H1 (cell line): Measurements from ENCODE around the gene CPTP. TPM values are rescaled to one million over a fixed set of nuclear protein-coding genes. Genes with fewer than 3 reads are reported as not detected.

Experiments
- CTCF ChIA-PET: fragments of 300-600 bp; sonication (Branson Sonifier 250); formaldehyde crosslinking; loops from one replicate; lab custom pipeline; 2021; ENCODE audit not compliant: partially characterized antibody; lab: Charles Lee
- POLR2A ChIA-PET: fragments of 300-600 bp; sonication (Branson Sonifier 250); formaldehyde crosslinking; loops from one replicate; lab custom pipeline; 2021; ENCODE audit warnings: inconsistent platforms; ENCODE audit not compliant: partially characterized antibody; lab: Charles Lee
- DNase-seq, 2 experiments: peaks; one replicate each; pipeline versions ENCODE4 v3.0.0 to v3.0.0-alpha.2; 2010 to 2022; ENCODE audit warnings: low spot score in 2 of 2, low read depth in 1 of 2, mixed read lengths in 1 of 2
- FAIRE-seq: peaks from 2 replicates; lab custom pipeline; 2011; peaks lifted over from hg19 to GRCh38; lab: Jason Lieb, UNC
- H2AFZ ChIP-seq: 2 replicates; pipeline ENCODE4 v1.8.1; 2012; ENCODE audit warnings: low read length, inconsistent platforms
- H2AK5ac ChIP-seq: 2 replicates; pipeline ENCODE4 v1.6.1; 2013; ENCODE audit warnings: low read depth, low read length
- H2BK120ac ChIP-seq: replicated peaks from 2 replicates; pipeline ENCODE3; 2013; ENCODE audit warnings: low read depth, low read length, inconsistent platforms
- H2BK12ac ChIP-seq: 2 replicates; pipeline ENCODE4 v1.6.1; 2013; ENCODE audit warnings: low read depth, low read length
- H2BK15ac ChIP-seq: 2 replicates; pipeline ENCODE4 v1.6.1; 2013; ENCODE audit warnings: low read length
- H2BK20ac ChIP-seq: 2 replicates; pipeline ENCODE4 v1.6.1; 2013; ENCODE audit warnings: low read length
- H2BK5ac ChIP-seq: 2 replicates; pipeline ENCODE4 v1.6.1; 2013; ENCODE audit warnings: low read depth, low read length
- H3K14ac ChIP-seq: 2 replicates; pipeline ENCODE4 v1.6.1; 2013; ENCODE audit warnings: inconsistent platforms; ENCODE audit not compliant: insufficient read length
- H3K18ac ChIP-seq: 2 replicates; pipeline ENCODE4 v1.6.1; 2013; ENCODE audit warnings: low read length; ENCODE audit errors: extremely low read depth
- H3K23ac ChIP-seq: 2 replicates; pipeline ENCODE4 v1.6.1; 2013; ENCODE audit warnings: inconsistent platforms; ENCODE audit not compliant: insufficient read length
- H3K23me2 ChIP-seq: 2 replicates; pipeline ENCODE4 v1.6.1; 2013; ENCODE audit warnings: low read depth, low read length
- H3K27ac ChIP-seq: 2 replicates; pipeline ENCODE4 v1.6.1; 2011; ENCODE audit warnings: low read depth, low read length, inconsistent platforms
- H3K27me3 ChIP-seq, 4 experiments: replicated peaks in 1 of 4; 1 replicate in 1 of 4; 2 replicates in 3 of 4; pipeline versions ENCODE4 v1.6.1 to v1.8.1; 2011 to 2013; ENCODE audit warnings: low read length in 3 of 4, mild to moderate bottlenecking in 3 of 4, inconsistent platforms in 2 of 4, mixed read lengths in 2 of 4, moderate library complexity in 1 of 4; ENCODE audit not compliant: control insufficient read depth in 3 of 4, insufficient read depth in 3 of 4; ENCODE audit errors: extremely low read depth in 1 of 4
- H3K36me3 ChIP-seq, 4 experiments: 2 replicates each; pipeline versions ENCODE4 v1.6.1 to v1.8.1; 2011 to 2013; ENCODE audit warnings: mild to moderate bottlenecking in 4 of 4, low read length in 3 of 4, moderate library complexity in 2 of 4, control low read depth in 1 of 4, inconsistent platforms in 1 of 4; ENCODE audit not compliant: insufficient read depth in 4 of 4, control insufficient read depth in 2 of 4
- H3K4ac ChIP-seq: replicated peaks from 2 replicates; pipeline ENCODE3; 2013; ENCODE audit warnings: low read length, low read depth, mixed read lengths, inconsistent platforms; ENCODE audit not compliant: insufficient read length
- H3K4me1 ChIP-seq, 4 experiments: replicated peaks in 1 of 4; 1 replicate in 1 of 4; 2 replicates in 3 of 4; pipeline versions ENCODE4 v1.6.1 to v1.8.1; 2011 to 2013; ENCODE audit warnings: low read length in 3 of 4, inconsistent platforms in 2 of 4, mixed read lengths in 1 of 4; ENCODE audit not compliant: insufficient read depth in 4 of 4, control insufficient read depth in 3 of 4
- H3K4me2 ChIP-seq, 2 experiments: 2 replicates each; pipeline versions ENCODE4 v1.6.1 to v1.8.1; 2011 to 2013; ENCODE audit warnings: low read depth in 2 of 2, low read length in 2 of 2, control low read depth in 1 of 2, inconsistent platforms in 1 of 2, mild to moderate bottlenecking in 1 of 2; ENCODE audit not compliant: insufficient read depth in 1 of 2
- H3K4me3 ChIP-seq, 4 experiments: fragments of 200-600, 300-600 bp in 1 of 4; sonication (generic), shearing (Covaris generic), sonication (Bioruptor Twin) in 1 of 4; 2 replicates each; pipeline versions ENCODE4 v1.5.1 to v1.8.1; 2011 to 2016; ENCODE audit warnings: low read length in 4 of 4, low read depth in 3 of 4, control low read depth in 2 of 4, inconsistent platforms in 2 of 4, mild to moderate bottlenecking in 2 of 4, mixed read lengths in 1 of 4, moderate library complexity in 1 of 4; ENCODE audit not compliant: insufficient read depth in 2 of 4; ENCODE audit errors: extremely low read depth in 1 of 4
- H3K56ac ChIP-seq: replicated peaks from 2 replicates; pipeline ENCODE3; 2013; ENCODE audit warnings: low read depth, mild to moderate bottlenecking, mixed read lengths, low read length, inconsistent platforms; ENCODE audit not compliant: insufficient read length
- H3K79me1 ChIP-seq: 2 replicates; pipeline ENCODE4 v1.6.1; 2013; ENCODE audit warnings: low read depth, low read length, control low read depth
- H3K79me2 ChIP-seq, 2 experiments: 2 replicates each; pipeline versions ENCODE4 v1.6.1 to v1.8.1; 2012 to 2013; ENCODE audit warnings: low read length in 2 of 2, mild to moderate bottlenecking in 2 of 2, inconsistent platforms in 1 of 2; ENCODE audit not compliant: insufficient read depth in 2 of 2, control insufficient read depth in 1 of 2
- H3K9ac ChIP-seq, 4 experiments: replicated peaks in 1 of 4; 1 replicate in 1 of 4; 2 replicates in 3 of 4; pipeline versions ENCODE4 v1.6.1 to v1.8.1; 2011 to 2013; ENCODE audit warnings: low read depth in 3 of 4, low read length in 3 of 4, control low read depth in 2 of 4, mild to moderate bottlenecking in 2 of 4, moderate library complexity in 2 of 4, inconsistent platforms in 1 of 4; ENCODE audit errors: extremely low read depth in 1 of 4
- H3K9me3 ChIP-seq, 2 experiments: 2 replicates each; pipeline versions ENCODE4 v1.6.1 to v1.8.1; 2012 to 2013; ENCODE audit warnings: mild to moderate bottlenecking in 2 of 2, moderate library complexity in 2 of 2, control low read depth in 1 of 2, inconsistent platforms in 1 of 2, low read depth in 1 of 2, low read length in 1 of 2, mixed read lengths in 1 of 2; ENCODE audit not compliant: insufficient read depth in 2 of 2
- H4K20me1 ChIP-seq, 2 experiments: replicated peaks in 1 of 2; 2 replicates each; pipeline versions ENCODE3 to v1.8.1; 2011 to 2013; ENCODE audit warnings: inconsistent platforms in 2 of 2, low read length in 2 of 2, mild to moderate bottlenecking in 1 of 2; ENCODE audit not compliant: insufficient read depth in 2 of 2, control insufficient read depth in 1 of 2
- H4K5ac ChIP-seq: 2 replicates; pipeline ENCODE4 v1.6.1; 2013; ENCODE audit warnings: low read length, low read depth, mixed read lengths, inconsistent platforms; ENCODE audit not compliant: insufficient read length
- H4K8ac ChIP-seq: 2 replicates; pipeline ENCODE4 v1.8.0; 2013; ENCODE audit warnings: mild to moderate bottlenecking, moderate library complexity, low read length, inconsistent platforms; ENCODE audit not compliant: insufficient read depth; ENCODE audit errors: extremely low read depth
- H4K91ac ChIP-seq: replicated peaks from 2 replicates; pipeline ENCODE3; 2013; ENCODE audit warnings: low read length, mixed read lengths, inconsistent platforms; ENCODE audit not compliant: insufficient read length
- BACH1 ChIP-seq: IDR thresholded peaks from 2 replicates; pipeline ENCODE4 v1.6.1; 2012; ENCODE audit warnings: low read length, improper control_type of control experiment
- FOSL1 ChIP-seq: IDR thresholded peaks from 2 replicates; pipeline ENCODE4 v1.6.1; 2011; ENCODE audit warnings: mild to moderate bottlenecking, low read depth, low read length, moderate library complexity; ENCODE audit not compliant: insufficient read depth
- WGBS, 2 experiments: shearing (Covaris generic) in 1 of 2; methylation state at CpG; one replicate each; pipeline versions ENCODE4 v1.1.6 to v1.1.7; 2013 to 2015; ENCODE audit warnings: low lambda C conversion rate in 2 of 2, mixed read lengths in 2 of 2, inconsistent platforms in 1 of 2, low coverage in 1 of 2, missing lambda C conversion rate in 1 of 2; ENCODE audit not compliant: insufficient replicate concordance in 2 of 2, insufficient coverage in 1 of 2, insufficient read length in 1 of 2; ENCODE audit errors: extremely low coverage in 1 of 2, missing lambda C conversion rate in 1 of 2; 5-methylcytosine and 5-hydroxymethylcytosine counted together
- polyA plus RNA-seq, 7 experiments: library from polyadenylated mRNA; depleted of rRNA in 3 of 7; stranded (reverse) in 5 of 7; unstranded in 2 of 7; fragments of >200 nt in 5 of 7; fragments of 200-250 nt in 2 of 7; gene quantifications; 1 replicate in 5 of 7; 2 replicates in 1 of 7; 4 replicates in 1 of 7; pipeline versions ENCODE4 v1.2.1 to v1.2.3, GENCODE V29; 2011 to 2013; ENCODE audit warnings: missing spikeins in 2 of 7, mixed read lengths in 2 of 7
- total RNA-seq: library from RNA; stranded (reverse); fragmentation: NEBNext Ultra II Directional; extraction: Animal tissue kit (Norgen Biotek cat#: 25700); gene quantifications from 2 replicates; pipeline ENCODE4 v1.2.1, GENCODE V29; 2021

The CPTP gene
- total and polyA plus RNA-seq, 2 of the 8 experiments (the other 6 are each of a cell fraction or from before 2014, with no cell fraction given), result 8.1 to 10.6 TPM

GRCh38 chr1:1377540-1378205, 53.1 kb downstream of the CPTP start:
- no peak overlapping the region for H3K9ac ChIP-seq
- H3K79me1 ChIP-seq, result peaks cover 7% of the 10 kb centered on the region; the same call in 1 of the 2 replicates
- FAIRE-seq, result no peak
- peaks cover 0 to 4% (median 0%) of the 10 kb centered on the region in 4 experiments; a peak in 1 of 8 replicates for H3K36me3 ChIP-seq
- no peak overlapping the region for H3K18ac ChIP-seq
- H2BK20ac ChIP-seq, result no peak overlapping the region
- H3K79me2 ChIP-seq, result peaks cover 5 to 17% of the 10 kb centered on the region in 2 experiments; a peak in 3 of 4 replicates
- H2BK12ac ChIP-seq, result no peak overlapping the region
- no peaks in the 10 kb centered on the region for H3K27me3 ChIP-seq
- no peak for DNase-seq
- ChIA-PET POLR2A (interaction anchor here (0.6 to 33.4 kb wide), 5 partner anchors 19 to 121 kb away, joined by 3 to 719 read pairs (median 4); partner anchors contain the start of genes CCNL2 and MRPL20), CTCF (interaction anchor here (0.6 to 4.6 kb wide), 6 partner anchors 11 to 207 kb away, joined by 3 to 17 read pairs (median 4); no protein-coding TSS in a partner anchor)
- H3K9me3 ChIP-seq, result no peaks in the 10 kb centered on the region
- no peak overlapping the region for H2AFZ ChIP-seq
- H3K23me2 ChIP-seq, result peaks cover 9% of the 10 kb centered on the region; the same call in 1 of the 2 replicates
- no peak overlapping the region for H3K14ac ChIP-seq
- no peak overlapping the region for H2BK15ac ChIP-seq
- no peak overlapping the region for H2AK5ac ChIP-seq
- no peak overlapping the region for H3K23ac ChIP-seq
- no peak overlapping the region for H3K4me3 ChIP-seq
- no peak overlapping the region for H4K5ac ChIP-seq
- peaks cover 0 to 6% (median 5%) of the 10 kb centered on the region in 4 experiments; a peak in 5 of 7 replicates for H3K4me1 ChIP-seq
- no peak overlapping the region for H3K27ac ChIP-seq
- H4K8ac ChIP-seq, result no peak overlapping the region
- H4K91ac ChIP-seq, result no peak overlapping the region
- H3K56ac ChIP-seq, result no peak overlapping the region
- H2BK5ac ChIP-seq, result no peak overlapping the region
- no peak for TF ChIP-seq FOSL1
- TF ChIP-seq BACH1, result no peak
- no peak overlapping the region for H3K4ac ChIP-seq
- H2BK120ac ChIP-seq, result no peak overlapping the region
- no peak overlapping the region for H3K4me2 ChIP-seq
- peaks cover 0 to 9% of the 10 kb centered on the region in 2 experiments for H4K20me1 ChIP-seq
- 95% methylated on average over 14 of the region's 16 CpGs; no CpG with 5 or more reads in 1 of the 2 experiments for WGBS, 2 experiments
